HUDEP-2 (cell line): ENCODE results near the gene MZB1.

Experiments
- DNase-seq, 76 experiments: peaks; one replicate each; lab custom pipeline; 2025; ENCODE audit not compliant: unreplicated experiment in 76 of 76; lab: John Stamatoyannopoulos, UW

The MZB1 gene

DNA sequence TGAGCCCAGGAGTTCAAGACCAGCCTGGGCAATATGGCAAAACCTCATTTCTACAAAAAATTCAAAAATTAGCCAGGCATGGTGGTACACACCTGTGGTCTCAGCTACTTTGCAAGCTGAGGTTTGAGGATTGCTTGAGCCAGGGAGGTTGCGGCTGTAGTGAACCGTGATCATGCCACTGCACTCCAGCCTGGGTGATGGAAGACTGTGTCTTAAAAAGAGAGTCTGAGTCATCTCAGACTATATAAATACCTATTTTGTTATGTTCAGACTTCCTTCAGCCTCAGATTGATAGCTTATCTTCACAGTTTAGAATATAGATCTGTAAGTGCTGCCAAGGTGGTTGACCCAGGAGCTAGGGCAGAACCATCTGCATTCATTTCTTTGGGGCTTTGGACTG, 49.7 kb downstream of the MZB1 start:
- no peak for DNase-seq
